ENCODE results near the gene TAS2R60.

GRCh38 chr7:143396182-143396581, 47.1 kb upstream of the TAS2R60 start:
- TF ChIP-seq RCOR1 (IDR thresholded peaks at IDR 0.05; ENCODE audit: low read length): no peak
- TF ChIP-seq EP300 (IDR thresholded peaks at IDR 0.05; ENCODE audit: borderline replicate concordance in 1 of 2, low read depth in 1 of 2, low read length in 1 of 2): no peak
- no peak for TF ChIP-seq CTCF (IDR thresholded peaks at IDR 0.05)
- TF ChIP-seq CHD2 (IDR thresholded peaks at IDR 0.05; ENCODE audit: low read length, partially characterized antibody): no peak
- no peak for TF ChIP-seq SIN3A (IDR thresholded peaks at IDR 0.05; ENCODE audit: borderline replicate concordance, low read depth, low read length)
- TF ChIP-seq NFIC (IDR thresholded peaks at IDR 0.05; ENCODE audit: borderline replicate concordance): no peak
- no peak for TF ChIP-seq REST (IDR thresholded peaks at IDR 0.05; ENCODE audit: low read depth, low read length)
- no peak for TF ChIP-seq TAF1 (IDR thresholded peaks at IDR 0.05; ENCODE audit: borderline replicate concordance, low read depth, low read length)
- no peak for TF ChIP-seq MXI1 (IDR thresholded peaks at IDR 0.05; ENCODE audit: low read depth, low read length)
- no peak for TF ChIP-seq FOXM1 (IDR thresholded peaks at IDR 0.05; ENCODE audit: low read depth)
- no peak for TF ChIP-seq POLR2AphosphoS5 (IDR thresholded peaks at IDR 0.05; ENCODE audit: low read depth, low read length)
